Endothelial cell of umbilical vein (primary cell): ENCODE measurements around the gene PPM1D. TPM values are rescaled to one million over a fixed set of nuclear protein-coding genes. Genes with fewer than 3 reads are reported as not detected.

Experiments used
- BruUV-seq: library from RNA; stranded (reverse); fragments of 400-500 nt; replicated peaks from 2 replicates; lab custom pipeline; 2021; lab: Mats Ljungman, UMichigan
- CTCF ChIA-PET: fragments of 300-600, 350-600 bp; sonication (Branson Sonifier 250); formaldehyde crosslinking; loops from one replicate; lab custom pipeline; 2021; ENCODE audit warnings: antibody characterized with exemption, inconsistent platforms; lab: Charles Lee
- POLR2A ChIA-PET: fragments of 300-600, 350-600 bp; sonication (Branson Sonifier 250); formaldehyde crosslinking; loops from one replicate; lab custom pipeline; 2021; ENCODE audit warnings: antibody characterized with exemption, inconsistent platforms; lab: Charles Lee
- DNase-seq: peaks from one replicate; pipeline ENCODE4 v3.0.0-alpha.2; 2011; ENCODE audit warnings: low read depth, low spot score
- FAIRE-seq: peaks from 2 replicates; lab custom pipeline; 2011; peaks lifted over from hg19 to GRCh38; lab: Jason Lieb, UNC
- H2AFZ ChIP-seq: 2 replicates; pipeline ENCODE4 v1.6.0; 2012; ENCODE audit warnings: low read depth, low read length, control low read depth, inconsistent platforms
- H3K27ac ChIP-seq: 2 replicates; pipeline ENCODE4 v1.5.1; 2011; ENCODE audit warnings: low read depth, mild to moderate bottlenecking, control low read depth, low read length, moderate library complexity; ENCODE audit not compliant: insufficient read depth
- H3K27me3 ChIP-seq, 2 experiments: 2 replicates each; pipeline versions ENCODE4 v1.6.0 to v1.6.1; 2011; ENCODE audit warnings: low read length in 2 of 2, mixed read lengths in 1 of 2; ENCODE audit not compliant: control insufficient read depth in 2 of 2, insufficient read depth in 2 of 2
- H3K36me3 ChIP-seq, 2 experiments: 2 replicates in 1 of 2; 3 replicates in 1 of 2; pipeline ENCODE4 v1.5.1; 2011; ENCODE audit warnings: low read length in 2 of 2, mild to moderate bottlenecking in 1 of 2, moderate library complexity in 1 of 2; ENCODE audit not compliant: control insufficient read depth in 2 of 2, insufficient read depth in 2 of 2; ENCODE audit errors: extremely low read depth in 1 of 2
- H3K4me1 ChIP-seq: 3 replicates; pipeline ENCODE4 v1.5.1; 2011; ENCODE audit warnings: mild to moderate bottlenecking, low read length; ENCODE audit not compliant: control insufficient read depth, insufficient read depth; ENCODE audit errors: extremely low read depth
- H3K4me2 ChIP-seq: 2 replicates; pipeline ENCODE4 v1.6.1; 2011; ENCODE audit warnings: low read length, control low read depth, mixed read lengths; ENCODE audit not compliant: insufficient read depth
- H3K4me3 ChIP-seq, 3 experiments: fragments of 200-600 bp in 1 of 3; sonication (generic), shearing (Covaris generic) in 1 of 3; replicated peaks in 1 of 3; 2 replicates each; pipeline ENCODE4 v1.5.1; 2011 to 2016; ENCODE audit warnings: control low read depth in 3 of 3, low read length in 3 of 3, mild to moderate bottlenecking in 2 of 3, inconsistent platforms in 1 of 3, low read depth in 1 of 3, moderate library complexity in 1 of 3; ENCODE audit not compliant: insufficient read depth in 1 of 3
- H3K79me2 ChIP-seq: 2 replicates; pipeline ENCODE4 v1.6.0; 2012; ENCODE audit warnings: low read length, inconsistent platforms; ENCODE audit not compliant: control insufficient read depth, insufficient read depth
- H3K9ac ChIP-seq: replicated peaks from 2 replicates; pipeline ENCODE3; 2011; ENCODE audit warnings: low read length, control low read depth; ENCODE audit not compliant: insufficient read depth; ENCODE audit errors: extremely low read depth
- H3K9me1 ChIP-seq: replicated peaks from 3 replicates; pipeline ENCODE4 v1.6.0; 2011; ENCODE audit warnings: mild to moderate bottlenecking, low read length; ENCODE audit not compliant: control insufficient read depth, insufficient read depth; ENCODE audit errors: extremely low read depth
- H3K9me3 ChIP-seq: replicated peaks from 2 replicates; pipeline ENCODE4 v1.5.1; 2012; ENCODE audit warnings: low read length, inconsistent platforms; ENCODE audit not compliant: control insufficient read depth, insufficient read depth
- H4K20me1 ChIP-seq: replicated peaks from 2 replicates; pipeline ENCODE3; 2011; ENCODE audit warnings: mild to moderate bottlenecking, low read length; ENCODE audit not compliant: control insufficient read depth, insufficient read depth; ENCODE audit errors: extremely low read depth
- EZH2 ChIP-seq: IDR thresholded peaks from 2 replicates; pipeline ENCODE4 v1.6.1; 2012; ENCODE audit warnings: borderline replicate concordance, low read depth, mild to moderate bottlenecking, moderate library complexity, low read length, inconsistent platforms; ENCODE audit not compliant: severe bottlenecking
- FOS ChIP-seq: IDR thresholded peaks from 2 replicates; pipeline ENCODE4 v1.6.1; 2011; ENCODE audit warnings: mild to moderate bottlenecking, low read length, moderate library complexity, borderline replicate concordance; ENCODE audit not compliant: insufficient read depth
- GATA2 ChIP-seq: IDR thresholded peaks from 2 replicates; pipeline ENCODE4 v1.7.0; 2011; ENCODE audit warnings: low read depth, mild to moderate bottlenecking, moderate library complexity, mixed read lengths, low read length; ENCODE audit not compliant: insufficient read length, insufficient read depth
- JUN ChIP-seq: IDR thresholded peaks from 2 replicates; pipeline ENCODE4 v1.6.1; 2011; ENCODE audit warnings: borderline replicate concordance, low read depth; ENCODE audit not compliant: insufficient read length, insufficient read depth
- MYC ChIP-seq: IDR thresholded peaks from one replicate; pipeline ENCODE4 v1.6.1; 2011; ENCODE audit warnings: mild to moderate bottlenecking, low read depth, low read length
- POLR2A ChIP-seq: IDR thresholded peaks from 2 replicates; pipeline ENCODE4 v1.6.1; 2012; ENCODE audit warnings: low read depth, mild to moderate bottlenecking, control low read depth, low read length
- POLR2AphosphoS5 ChIP-seq: IDR thresholded peaks from 2 replicates; pipeline ENCODE4 v1.6.1; 2012; ENCODE audit warnings: low read depth, mild to moderate bottlenecking, control low read depth, low read length, moderate library complexity; ENCODE audit not compliant: insufficient read depth
- dilution Hi-C: fragments of 300-500 bp; cut with MboI; formaldehyde crosslinking; loops from one replicate; pipeline ENCODE4 v1.15.0; 2019; ENCODE audit warnings: low sequenced_read_pairs; ENCODE audit not compliant: extremely low pct_ligation_motif_present
- intact Hi-C: fragments of 100-400 bp; cut with micrococcal nuclease; formaldehyde crosslinking; loops from one replicate; pipeline ENCODE4 v1.10.0; 2022
- polyA plus RNA-seq, 4 experiments: library from polyadenylated mRNA; depleted of rRNA in 3 of 4; stranded (reverse) in 3 of 4; unstranded in 1 of 4; fragments of >200 nt; gene quantifications; 2 replicates each; pipeline versions ENCODE4 v1.2.1 to v1.2.3, GENCODE V29; 2011 to 2012; ENCODE audit warnings: missing spikeins in 1 of 4
- total RNA-seq: library from RNA; stranded (reverse); gene quantifications from 2 replicates; pipeline ENCODE4 v1.2.3, GENCODE V29; 2021
- TF ChIP-seq, protein P1 (sequence below), 2 donors: IDR thresholded peaks; 1 replicate in 1 of 2; 2 replicates in 1 of 2; pipeline ENCODE4 v1.5.1; 2011; ENCODE audit warnings: low read length in 2 of 2, mild to moderate bottlenecking in 2 of 2, moderate library complexity in 2 of 2, control low read depth in 1 of 2, inconsistent platforms in 1 of 2, low read depth in 1 of 2; ENCODE audit not compliant: insufficient read depth in 1 of 2; ENCODE audit errors: extremely low read depth in 1 of 2
- TF ChIP-seq, protein P2 (sequence below): IDR thresholded peaks from 2 replicates; pipeline ENCODE4 v1.6.1; 2011; ENCODE audit not compliant: insufficient read depth, insufficient read length

PPM1D gene
- total and polyA plus RNA-seq, 2 donors (not counting 3 experiments of a cell fraction or from before 2014, with no cell fraction given) = 7.9 to 19.0 TPM

DNA sequence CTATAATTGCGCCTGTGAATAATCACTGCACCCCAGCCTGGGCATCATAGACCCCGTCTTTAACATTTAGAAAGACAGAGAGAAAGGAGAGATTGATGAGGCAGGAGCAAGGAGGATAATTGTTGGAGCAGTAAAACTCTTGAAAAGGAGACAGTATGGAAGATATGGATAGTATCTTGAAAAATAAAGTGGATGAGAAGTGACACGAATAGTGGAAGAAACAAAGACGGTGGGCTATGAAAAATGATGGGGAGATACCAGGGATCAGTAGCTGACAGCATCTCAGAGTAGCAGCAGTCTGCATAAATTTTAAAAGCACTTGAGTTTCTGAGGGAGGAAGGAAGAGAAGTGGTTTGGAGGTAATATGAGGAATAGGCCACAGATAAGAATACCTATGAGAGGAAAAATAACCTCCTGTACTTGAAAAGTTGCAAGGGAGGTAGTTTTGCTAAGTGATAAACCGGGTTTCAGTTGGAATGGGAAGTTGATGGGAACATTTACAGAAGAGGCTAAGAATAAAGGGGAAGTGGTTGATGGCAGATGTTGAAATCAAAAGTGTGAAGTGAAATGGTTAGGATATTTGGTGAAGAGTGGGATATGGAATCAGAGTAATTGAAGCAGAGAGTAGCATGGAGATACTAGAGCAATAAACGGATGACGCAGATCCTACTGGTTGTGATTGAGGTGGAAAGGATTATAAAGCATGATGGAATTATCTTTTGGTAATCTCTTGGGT, 1.8 kb upstream of the PPM1D start:
- H3K9me3 ChIP-seq = no peaks in the 10 kb centered on the region
- FAIRE-seq (no peak), DNase-seq (no peak)
- no peak overlapping the region for H3K27ac ChIP-seq
- no peak overlapping the region for H3K9ac ChIP-seq
- ChIA-PET POLR2A (no interaction called here), CTCF (interaction anchor here (0.9 to 7.4 kb wide), 2 partner anchors 12 to 24 kb away, joined by 3 to 162 read pairs; no protein-coding TSS in a partner anchor)
- dilution Hi-C loops = no loop called here
- H3K4me1 ChIP-seq = peaks cover 10% of the 10 kb centered on the region
- H3K4me3 ChIP-seq = no peak overlapping the region
- H3K4me2 ChIP-seq = no peak overlapping the region
- peaks cover 29% of the 10 kb centered on the region for H3K79me2 ChIP-seq
- no peaks in the 10 kb centered on the region for H3K9me1 ChIP-seq
- no peaks in the 10 kb centered on the region for H3K36me3 ChIP-seq
- no TSS peak for BruUV-seq
- intact Hi-C loops = no loop called here
- H4K20me1 ChIP-seq = no peaks in the 10 kb centered on the region
- H2AFZ ChIP-seq = peak overlapping the region; percentile 41
- TF ChIP-seq, protein P1, sequence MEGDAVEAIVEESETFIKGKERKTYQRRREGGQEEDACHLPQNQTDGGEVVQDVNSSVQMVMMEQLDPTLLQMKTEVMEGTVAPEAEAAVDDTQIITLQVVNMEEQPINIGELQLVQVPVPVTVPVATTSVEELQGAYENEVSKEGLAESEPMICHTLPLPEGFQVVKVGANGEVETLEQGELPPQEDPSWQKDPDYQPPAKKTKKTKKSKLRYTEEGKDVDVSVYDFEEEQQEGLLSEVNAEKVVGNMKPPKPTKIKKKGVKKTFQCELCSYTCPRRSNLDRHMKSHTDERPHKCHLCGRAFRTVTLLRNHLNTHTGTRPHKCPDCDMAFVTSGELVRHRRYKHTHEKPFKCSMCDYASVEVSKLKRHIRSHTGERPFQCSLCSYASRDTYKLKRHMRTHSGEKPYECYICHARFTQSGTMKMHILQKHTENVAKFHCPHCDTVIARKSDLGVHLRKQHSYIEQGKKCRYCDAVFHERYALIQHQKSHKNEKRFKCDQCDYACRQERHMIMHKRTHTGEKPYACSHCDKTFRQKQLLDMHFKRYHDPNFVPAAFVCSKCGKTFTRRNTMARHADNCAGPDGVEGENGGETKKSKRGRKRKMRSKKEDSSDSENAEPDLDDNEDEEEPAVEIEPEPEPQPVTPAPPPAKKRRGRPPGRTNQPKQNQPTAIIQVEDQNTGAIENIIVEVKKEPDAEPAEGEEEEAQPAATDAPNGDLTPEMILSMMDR (IDR thresholded peaks at IDR 0.05; ENCODE audit: extremely low read depth in 1 of 2, insufficient read depth in 1 of 2, low read depth in 1 of 2, low read length in 2 of 2) = no peak
- no peak for TF ChIP-seq GATA2
- no peak for TF ChIP-seq JUN
- TF ChIP-seq MYC = no peak
- no peak for TF ChIP-seq FOS
- no peak for TF ChIP-seq EZH2
- no peak for TF ChIP-seq POLR2A
- TF ChIP-seq, protein P2, sequence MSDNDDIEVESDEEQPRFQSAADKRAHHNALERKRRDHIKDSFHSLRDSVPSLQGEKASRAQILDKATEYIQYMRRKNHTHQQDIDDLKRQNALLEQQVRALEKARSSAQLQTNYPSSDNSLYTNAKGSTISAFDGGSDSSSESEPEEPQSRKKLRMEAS = no peak
- TF ChIP-seq POLR2AphosphoS5 = no peak
- no peaks in the 10 kb centered on the region for H3K27me3 ChIP-seq
